Stimulated activated memory B cell treated with anti-CD40 and anti-IgM and Interleukin-4, amounts not matched to agents 10 μg/mL and 1 μg/mL and 100 μg/mL, for 72 hours (primary cell): ENCODE measurements around the gene SNRNP200.

Experiments used
- ATAC-seq: fragments of 150-1000 bp; cut with Tn5 transposase; 2 replicates; pipeline ENCODE4 v1.10.0; 2021
- H3K27ac Mint-ChIP-seq: one replicate; pipeline ENCODE4 v1.8.0; 2022; ENCODE audit warnings: mild to moderate bottlenecking, mixed read lengths
- H3K27me3 Mint-ChIP-seq: one replicate; pipeline ENCODE4 v1.8.0; 2022; ENCODE audit warnings: mixed read lengths
- H3K36me3 Mint-ChIP-seq: one replicate; pipeline ENCODE4 v1.8.0; 2022; ENCODE audit warnings: mixed read lengths
- H3K4me1 Mint-ChIP-seq: one replicate; pipeline ENCODE4 v1.8.0; 2022; ENCODE audit warnings: mixed read lengths
- H3K4me3 Mint-ChIP-seq: one replicate; pipeline ENCODE4 v1.8.0; 2022; ENCODE audit warnings: mild to moderate bottlenecking, moderate library complexity, mixed read lengths
- H3K9me3 Mint-ChIP-seq: one replicate; pipeline ENCODE4 v1.8.0; 2022; ENCODE audit warnings: mixed read lengths

The SNRNP200 gene

DNA sequence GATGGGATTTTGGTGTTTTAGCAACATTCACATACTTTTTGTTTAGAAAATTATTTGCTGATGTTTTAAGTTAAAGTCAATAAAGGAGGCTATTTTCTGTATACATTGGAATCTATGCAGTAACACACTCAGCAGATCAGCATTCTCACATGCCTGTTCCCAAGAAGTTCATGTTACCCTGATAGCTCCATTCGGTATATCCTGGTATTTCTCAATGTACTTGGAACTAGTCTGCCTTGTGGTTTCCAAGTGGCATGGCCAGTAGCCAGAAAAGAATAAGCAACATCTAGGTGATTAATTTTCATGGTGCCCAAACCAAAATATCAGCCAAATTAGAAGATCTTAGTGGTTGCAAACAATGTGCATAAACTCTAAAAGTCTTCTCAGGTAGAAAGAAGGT, 25.1 kb upstream of the SNRNP200 start:
- no peaks in the 10 kb centered on the region for H3K9me3 Mint-ChIP-seq
- H3K36me3 Mint-ChIP-seq, result peaks cover 21% of the 10 kb centered on the region
- H3K4me1 Mint-ChIP-seq, result peaks cover 32% of the 10 kb centered on the region
- no peak overlapping the region for H3K4me3 Mint-ChIP-seq
- no peak for ATAC-seq
- H3K27me3 Mint-ChIP-seq, result no peaks in the 10 kb centered on the region
- no peak overlapping the region for H3K27ac Mint-ChIP-seq

DNA sequence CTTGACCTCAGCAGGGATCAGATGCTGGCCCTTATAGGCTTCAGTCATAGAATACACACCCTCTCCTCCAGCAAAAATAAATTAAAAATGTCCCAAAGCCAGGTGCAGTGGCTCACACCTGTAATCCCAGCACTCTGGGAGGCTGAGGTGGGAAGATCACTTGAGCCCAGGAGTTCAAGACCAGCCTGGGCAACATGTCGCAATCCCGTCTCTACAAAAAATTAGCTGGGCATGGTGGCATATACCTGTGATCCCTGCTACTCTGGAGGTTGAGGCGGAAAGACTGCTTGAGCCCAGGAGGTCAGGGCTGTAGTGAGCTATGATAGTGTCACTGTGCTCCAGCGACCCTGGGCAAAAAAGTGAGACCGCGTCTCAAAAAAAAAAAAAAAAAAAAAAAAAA, 24.5 kb upstream of the SNRNP200 start:
- Mint-ChIP-seq H3K9me3 (no peaks in the 10 kb centered on the region), H3K36me3 (peaks cover 21% of the 10 kb centered on the region), H3K27ac (no peak overlapping the region), H3K4me3 (no peak overlapping the region), H3K27me3 (no peaks in the 10 kb centered on the region), H3K4me1 (peaks cover 34% of the 10 kb centered on the region)
- no peak for ATAC-seq

DNA sequence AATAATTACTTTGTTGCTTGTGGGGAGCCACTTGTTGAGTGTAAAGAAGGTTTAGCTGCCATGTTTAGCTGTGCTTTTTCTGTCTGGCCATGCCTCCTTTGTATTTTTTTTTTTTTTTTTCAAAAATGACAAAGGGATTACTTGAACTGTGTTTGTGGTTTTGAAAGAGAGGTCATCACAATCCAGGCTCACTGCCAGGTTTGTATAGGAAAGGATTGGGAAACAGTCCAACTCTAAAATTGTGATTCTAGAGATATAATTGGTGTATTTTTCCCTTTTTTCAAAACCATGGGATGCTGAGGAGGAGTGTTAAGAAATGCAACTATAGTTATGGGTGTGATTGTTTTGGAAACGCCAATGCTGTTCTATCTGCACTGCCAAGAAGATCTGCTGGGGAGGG, 24.1 kb upstream of the SNRNP200 start:
- ATAC-seq, result no peak
- Mint-ChIP-seq H3K27ac (no peak overlapping the region), H3K9me3 (no peaks in the 10 kb centered on the region), H3K36me3 (peaks cover 21% of the 10 kb centered on the region), H3K4me3 (no peak overlapping the region), H3K27me3 (no peaks in the 10 kb centered on the region), H3K4me1 (peaks cover 34% of the 10 kb centered on the region)

DNA sequence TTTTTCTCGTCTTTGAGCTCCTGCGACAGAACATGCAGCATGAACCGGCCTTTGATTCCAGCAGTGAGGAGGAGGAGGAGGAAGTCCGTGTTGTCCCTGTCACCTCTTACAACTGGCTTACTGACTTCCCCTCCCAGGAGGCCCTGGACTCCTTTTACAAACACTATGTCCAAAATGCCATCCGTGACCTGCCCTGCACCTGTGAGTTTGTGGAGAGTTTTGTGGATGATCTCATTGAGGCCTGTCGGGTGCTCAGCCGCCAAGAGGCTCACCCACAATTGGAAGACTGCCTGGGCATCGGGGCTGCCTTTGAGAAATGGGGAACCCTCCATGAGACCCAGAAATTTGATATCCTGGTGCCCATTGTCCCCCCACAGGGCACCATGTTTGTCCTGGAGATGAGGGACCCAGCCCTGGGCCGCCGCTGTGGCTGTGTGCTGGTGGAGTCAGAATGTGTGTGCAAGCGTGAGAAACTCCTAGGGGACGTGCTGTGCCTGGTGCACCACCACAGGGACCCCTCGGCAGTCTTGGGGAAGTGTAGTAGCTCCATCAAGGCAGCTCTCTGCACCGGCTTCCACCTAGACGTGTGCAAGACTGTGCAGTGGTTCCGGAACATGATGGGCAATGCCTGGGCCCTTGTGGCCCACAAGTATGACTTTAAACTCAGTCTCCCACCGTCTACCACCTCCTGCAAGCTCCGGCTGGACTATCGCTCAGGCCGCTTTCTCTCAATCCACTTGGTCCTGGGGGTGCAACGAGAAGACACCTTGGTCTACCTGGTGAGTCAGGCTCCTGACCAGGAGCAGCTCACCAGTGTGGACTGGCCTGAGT, 21.9 kb upstream of the SNRNP200 start:
- no peaks in the 10 kb centered on the region for H3K27me3 Mint-ChIP-seq
- H3K27ac Mint-ChIP-seq, result peak overlapping the region; percentile 78
- no peak for ATAC-seq
- no peaks in the 10 kb centered on the region for H3K9me3 Mint-ChIP-seq
- H3K4me1 Mint-ChIP-seq, result peaks cover 29% of the 10 kb centered on the region
- H3K36me3 Mint-ChIP-seq, result peaks cover 21% of the 10 kb centered on the region
- no peak overlapping the region for H3K4me3 Mint-ChIP-seq

DNA sequence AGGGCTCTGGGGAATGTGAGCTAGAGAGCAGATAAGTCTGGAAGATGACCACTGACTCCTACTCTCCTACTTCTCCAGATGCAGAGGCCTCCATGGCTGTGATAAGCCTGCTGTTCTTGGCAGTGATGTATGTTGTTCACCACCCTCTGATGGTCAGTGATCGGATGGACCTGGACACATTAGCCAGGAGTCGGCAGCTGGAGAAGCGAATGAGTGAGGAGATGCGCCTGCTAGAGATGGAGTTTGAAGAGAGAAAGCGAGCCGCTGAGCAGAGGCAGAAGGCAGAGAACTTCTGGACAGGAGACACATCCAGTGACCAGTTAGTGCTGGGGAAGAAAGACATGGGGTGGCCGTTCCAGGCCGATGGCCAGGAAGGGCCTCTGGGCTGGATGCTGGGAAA, 21.2 kb upstream of the SNRNP200 start:
- Mint-ChIP-seq H3K4me3 (no peak overlapping the region), H3K27me3 (no peaks in the 10 kb centered on the region), H3K4me1 (peaks cover 29% of the 10 kb centered on the region), H3K36me3 (peaks cover 21% of the 10 kb centered on the region), H3K9me3 (no peaks in the 10 kb centered on the region), H3K27ac (peak overlapping the region; percentile 78)
- no peak for ATAC-seq

DNA sequence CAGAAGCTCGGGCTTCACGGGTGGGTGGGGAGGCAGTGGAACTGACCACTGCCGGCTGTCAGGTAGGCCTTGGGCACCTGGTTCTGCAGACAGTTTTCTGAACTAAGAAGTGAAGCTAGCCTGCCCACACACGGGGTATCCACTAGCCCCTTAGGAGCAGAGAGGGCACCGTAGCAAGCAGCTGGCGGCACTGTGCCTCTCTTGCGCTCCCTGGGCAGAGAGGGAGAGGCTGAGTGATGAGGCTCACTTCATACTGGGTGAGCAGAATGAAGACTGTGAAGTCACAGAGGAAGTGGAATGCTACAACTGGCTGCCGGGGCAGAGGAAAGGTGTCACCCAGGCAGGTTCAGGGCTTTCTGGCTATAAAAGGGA, 20.5 kb upstream of the SNRNP200 start:
- H3K4me3 Mint-ChIP-seq, result peak overlapping the region; percentile 78
- H3K4me1 Mint-ChIP-seq, result peaks cover 32% of the 10 kb centered on the region
- peak; percentile 45 for ATAC-seq
- peaks cover 21% of the 10 kb centered on the region for H3K36me3 Mint-ChIP-seq
- no peaks in the 10 kb centered on the region for H3K27me3 Mint-ChIP-seq
- H3K27ac Mint-ChIP-seq, result peak overlapping the region; percentile 78
- H3K9me3 Mint-ChIP-seq, result no peaks in the 10 kb centered on the region

DNA sequence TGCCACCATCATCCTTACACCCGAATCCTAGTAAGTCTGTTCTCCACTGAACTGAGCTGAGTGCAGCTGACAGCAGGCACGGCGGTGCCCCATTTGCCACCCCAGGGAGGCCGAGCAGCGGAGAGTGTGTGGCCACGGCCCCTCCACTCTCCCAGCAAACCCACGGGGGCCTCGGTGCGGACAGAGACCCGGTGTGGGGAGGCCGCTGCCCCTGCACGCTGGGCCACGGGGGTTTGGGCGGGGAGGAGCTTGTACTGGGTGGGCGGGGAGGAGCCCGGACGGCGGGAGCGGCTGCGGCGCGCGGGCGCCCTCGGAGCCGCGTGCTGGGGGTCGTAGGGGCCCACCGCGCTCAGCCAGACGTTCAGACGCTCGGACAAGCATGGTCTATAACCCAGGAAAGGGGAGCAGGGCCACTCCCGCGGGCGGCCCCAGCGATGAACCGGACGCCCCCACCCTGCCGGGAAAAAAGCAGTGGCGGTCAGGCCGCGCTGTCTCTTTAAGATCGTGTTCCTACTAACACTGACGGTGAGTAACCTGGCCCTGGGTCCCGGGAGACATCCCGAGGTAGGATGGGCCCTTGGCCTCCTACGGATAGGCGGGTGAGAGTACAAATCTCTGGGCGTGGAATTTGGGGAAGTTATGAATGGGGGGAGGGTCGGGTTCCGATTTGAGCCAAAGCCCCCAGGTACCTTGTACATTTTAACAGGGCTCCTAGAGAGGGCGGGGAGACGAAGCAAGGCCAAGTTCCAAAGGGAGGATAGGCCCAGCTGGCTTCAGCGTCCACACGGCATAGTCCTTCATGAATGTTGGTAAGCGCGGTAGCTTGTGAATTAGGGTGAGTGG, 19.9 kb upstream of the SNRNP200 start, which contains the start of gene ITPRIPL1:
Gene ITPRIPL1, plus strand, starts transcription at position 277 of the 843 bp plus-strand sequence. Its CDS starts 523 bp downstream, at position 800.
- peak within 1 kb of the TSS; percentile 78 for H3K27ac Mint-ChIP-seq
- no peaks in the 10 kb centered on the region for H3K9me3 Mint-ChIP-seq
- peaks cover 38% of the 10 kb centered on the region for H3K4me1 Mint-ChIP-seq
- peaks cover 21% of the 10 kb centered on the region for H3K36me3 Mint-ChIP-seq
- H3K4me3 Mint-ChIP-seq, result peak within 1 kb of the TSS; percentile 78
- ATAC-seq, result peak; percentile 6
- H3K27me3 Mint-ChIP-seq, result no peaks in the 10 kb centered on the region

DNA sequence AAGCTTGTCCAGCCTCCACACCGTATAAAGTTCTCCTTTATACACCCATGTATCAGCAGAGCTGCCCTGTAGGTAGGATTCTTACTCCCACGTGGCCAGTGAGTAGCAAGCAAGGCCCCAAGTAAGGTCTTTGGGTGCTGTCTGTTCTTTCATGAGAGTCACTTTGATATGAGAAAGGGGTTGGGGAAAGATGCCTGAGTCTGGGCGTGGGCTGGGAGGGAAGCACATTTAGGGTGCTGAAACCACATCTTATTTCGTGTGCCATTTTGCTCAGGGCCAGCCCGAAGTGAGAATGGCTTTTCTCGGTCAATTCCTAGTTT, 19.3 kb upstream of the SNRNP200 start:
- peaks cover 42% of the 10 kb centered on the region for H3K4me1 Mint-ChIP-seq
- peaks cover 21% of the 10 kb centered on the region for H3K36me3 Mint-ChIP-seq
- H3K9me3 Mint-ChIP-seq, result no peaks in the 10 kb centered on the region
- no peak for ATAC-seq
- no peaks in the 10 kb centered on the region for H3K27me3 Mint-ChIP-seq
- peak overlapping the region; percentile 78 for H3K27ac Mint-ChIP-seq
- peak overlapping the region; percentile 78 for H3K4me3 Mint-ChIP-seq

DNA sequence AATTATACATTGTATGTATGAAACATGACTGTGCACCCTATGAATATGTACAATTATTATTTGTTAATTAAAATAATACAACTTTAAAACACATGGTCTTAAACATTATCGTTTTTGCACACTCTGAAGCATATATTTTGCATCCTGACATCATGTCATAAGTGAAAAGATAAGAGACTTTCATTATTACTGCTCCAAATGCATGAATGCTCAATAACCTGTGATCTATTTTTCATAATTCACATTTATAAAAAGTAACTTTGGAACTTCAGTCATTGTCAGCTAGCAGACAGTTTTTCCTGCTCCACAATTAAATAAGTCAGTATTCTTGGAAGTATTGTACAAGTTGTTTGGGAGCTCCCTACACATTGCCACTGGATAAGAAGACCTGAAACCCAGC, 18.5 kb upstream of the SNRNP200 start:
- no peak for ATAC-seq
- Mint-ChIP-seq H3K36me3 (peaks cover 21% of the 10 kb centered on the region), H3K4me3 (no peak overlapping the region), H3K27ac (no peak overlapping the region), H3K27me3 (no peaks in the 10 kb centered on the region), H3K9me3 (no peaks in the 10 kb centered on the region), H3K4me1 (peaks cover 48% of the 10 kb centered on the region)

DNA sequence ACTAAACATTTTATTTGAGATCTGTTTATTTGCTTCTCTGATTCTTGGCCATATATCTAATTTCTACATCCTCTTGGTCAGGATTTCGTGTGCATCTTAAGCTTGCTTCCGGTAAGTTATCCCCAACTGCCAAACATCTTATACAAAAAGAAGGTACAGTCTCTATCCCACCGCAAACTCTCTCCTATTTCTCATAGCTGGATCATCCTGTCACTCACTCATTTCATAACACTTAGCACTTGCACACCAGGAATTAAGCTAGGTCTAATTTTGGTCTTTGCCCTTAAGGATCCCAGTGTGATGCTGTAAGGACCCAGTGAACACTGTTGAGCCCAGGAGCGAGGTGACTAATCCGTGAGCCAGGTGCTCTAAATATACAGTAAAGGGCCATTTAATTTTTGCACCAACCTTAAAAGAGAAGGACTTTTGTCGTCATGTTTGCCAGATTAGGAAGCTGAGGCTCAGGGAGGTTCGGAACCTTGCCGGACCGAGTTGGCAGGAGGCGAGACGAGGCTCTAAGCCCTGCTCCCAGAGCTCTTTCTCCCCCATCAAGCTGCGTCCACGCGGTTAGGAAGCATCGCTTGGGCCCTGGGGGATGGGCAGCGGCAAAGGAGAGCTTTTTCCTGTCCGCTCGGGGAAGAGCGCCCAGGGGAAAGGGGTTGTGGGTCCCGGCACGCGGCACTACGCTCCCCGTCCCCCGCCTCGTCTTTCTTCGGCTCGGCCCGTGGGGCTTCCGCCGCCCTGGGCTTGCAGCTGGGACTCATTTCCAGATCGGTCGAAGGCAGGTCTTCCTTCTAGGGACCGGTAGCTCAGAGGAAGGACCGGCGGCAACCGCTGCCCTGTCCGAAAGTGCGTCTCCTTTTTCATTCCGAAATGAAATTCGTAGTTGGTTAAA, 15.6 kb upstream of the SNRNP200 start:
- no peaks in the 10 kb centered on the region for H3K27me3 Mint-ChIP-seq

DNA sequence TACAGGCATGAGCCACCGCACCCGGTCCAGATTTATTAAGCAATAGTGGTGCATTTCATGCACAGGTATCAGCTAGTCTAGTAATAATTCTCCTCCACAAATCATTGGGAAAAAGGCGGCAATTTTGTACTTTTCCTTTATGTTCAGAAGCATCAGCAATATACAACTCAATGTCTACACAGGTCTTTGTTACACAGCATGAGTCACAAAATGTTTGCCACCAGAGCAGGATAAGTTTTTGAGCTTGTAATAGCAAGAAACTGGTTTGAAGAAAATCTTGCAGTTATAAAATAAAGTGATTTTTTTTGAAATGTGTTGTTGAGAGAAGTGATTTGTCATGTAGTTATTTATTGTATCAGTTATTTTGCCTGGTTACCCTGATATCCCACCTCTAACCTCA, 15.0 kb upstream of the SNRNP200 start:
- Mint-ChIP-seq H3K27me3 (no peaks in the 10 kb centered on the region), H3K4me3 (peak overlapping the region; percentile 96), H3K9me3 (no peaks in the 10 kb centered on the region), H3K36me3 (no peaks in the 10 kb centered on the region), H3K27ac (peak overlapping the region; percentile 90), H3K4me1 (peaks cover 50% of the 10 kb centered on the region)
- no peak for ATAC-seq

More for the DNA sequence above, 15.6 kb upstream of the SNRNP200 start:
- Mint-ChIP-seq H3K36me3 (no peaks in the 10 kb centered on the region), H3K9me3 (no peaks in the 10 kb centered on the region), H3K27ac (peak overlapping the region; percentile 90), H3K4me1 (peaks cover 50% of the 10 kb centered on the region), H3K4me3 (peak overlapping the region; percentile 96)
- ATAC-seq, result peak; percentile 57

DNA sequence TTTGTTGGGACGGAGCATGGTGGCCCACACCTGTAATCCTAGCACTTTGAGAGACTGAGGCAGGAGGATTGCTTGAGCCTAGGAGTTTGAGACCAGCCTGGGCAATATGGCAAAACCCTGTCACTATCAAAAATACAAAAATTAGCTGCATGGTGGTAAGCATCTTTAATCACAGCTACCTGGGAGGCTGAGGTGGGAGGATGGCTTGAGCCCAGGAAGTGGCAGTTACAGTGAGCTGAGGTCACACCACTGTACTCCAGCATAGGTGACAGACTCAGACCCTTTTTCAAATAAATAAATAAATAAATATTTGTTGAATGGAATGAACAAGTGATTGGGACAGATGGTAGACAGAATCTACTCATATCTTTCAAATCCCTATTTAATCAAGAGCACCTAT, 14.1 kb upstream of the SNRNP200 start:
- no peaks in the 10 kb centered on the region for H3K9me3 Mint-ChIP-seq
- no peaks in the 10 kb centered on the region for H3K27me3 Mint-ChIP-seq
- ATAC-seq, result no peak
- no peak overlapping the region for H3K27ac Mint-ChIP-seq
- H3K4me3 Mint-ChIP-seq, result no peak overlapping the region
- H3K36me3 Mint-ChIP-seq, result no peaks in the 10 kb centered on the region
- peaks cover 40% of the 10 kb centered on the region for H3K4me1 Mint-ChIP-seq

DNA sequence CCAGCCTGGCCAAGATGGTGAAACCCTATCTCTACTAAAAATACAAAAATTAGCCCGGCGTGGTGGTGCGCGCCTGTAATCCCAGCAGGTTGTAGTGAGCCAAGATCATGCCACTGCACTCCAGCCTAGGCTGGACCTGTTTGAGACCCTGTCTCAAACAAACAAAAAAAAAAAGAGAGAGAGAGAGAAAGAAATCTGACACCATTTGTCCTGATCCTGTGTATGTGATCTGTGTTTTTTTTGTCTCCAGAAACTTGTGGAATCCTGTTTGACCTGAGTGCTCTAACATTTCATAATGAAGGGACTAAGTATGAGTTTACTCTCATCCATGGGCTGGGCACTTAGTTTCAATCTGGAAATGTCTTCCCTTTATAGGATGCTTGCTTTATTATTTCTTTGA, 13.4 kb upstream of the SNRNP200 start:
- Mint-ChIP-seq H3K4me1 (peaks cover 39% of the 10 kb centered on the region), H3K36me3 (no peaks in the 10 kb centered on the region), H3K9me3 (no peaks in the 10 kb centered on the region), H3K27ac (no peak overlapping the region), H3K4me3 (no peak overlapping the region), H3K27me3 (no peaks in the 10 kb centered on the region)
- ATAC-seq, result no peak

DNA sequence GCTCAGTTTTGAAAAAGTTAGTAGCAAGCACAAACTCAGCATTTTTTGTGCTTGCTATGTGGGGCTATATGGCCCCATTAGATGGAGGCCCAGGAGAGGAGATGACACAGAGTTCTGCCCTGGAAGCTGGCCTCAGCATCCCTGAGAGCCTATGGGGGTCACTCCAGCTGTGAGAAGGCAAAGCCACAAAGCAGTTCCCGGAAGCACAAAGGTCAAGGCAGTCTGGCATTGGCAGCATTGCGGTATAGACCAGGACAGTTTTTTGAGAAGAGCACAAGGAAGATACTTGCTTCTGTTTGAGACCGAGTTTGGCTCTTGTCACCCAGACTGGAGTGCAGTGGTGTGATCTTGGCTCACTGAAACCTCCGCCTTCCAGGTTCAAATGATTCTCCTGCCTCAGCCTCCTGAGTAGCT, 12.2 kb upstream of the SNRNP200 start:
- ATAC-seq, result no peak
- Mint-ChIP-seq H3K9me3 (no peaks in the 10 kb centered on the region), H3K27ac (no peak overlapping the region), H3K4me1 (peaks cover 33% of the 10 kb centered on the region), H3K27me3 (no peaks in the 10 kb centered on the region), H3K4me3 (no peak overlapping the region), H3K36me3 (no peaks in the 10 kb centered on the region)

DNA sequence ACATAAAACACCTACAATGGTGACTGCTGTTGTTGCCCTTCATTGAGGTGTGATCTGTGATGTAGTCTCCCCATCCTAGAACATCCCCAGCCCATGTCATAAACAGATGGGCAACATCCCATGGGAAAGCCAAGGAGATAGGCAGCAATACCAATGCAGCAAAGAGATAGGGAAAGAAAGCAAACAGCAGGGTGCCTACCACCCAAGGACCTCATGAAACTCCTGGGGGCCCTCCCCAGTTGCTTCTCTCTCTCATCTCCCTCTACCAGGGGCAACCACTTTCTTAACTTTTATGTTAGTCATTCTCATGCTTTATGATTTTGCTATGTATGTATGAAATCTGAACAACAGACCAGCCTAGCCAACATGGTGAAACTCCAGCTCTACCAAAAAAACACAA, 11.7 kb upstream of the SNRNP200 start:
- ATAC-seq, result no peak
- Mint-ChIP-seq H3K27me3 (no peaks in the 10 kb centered on the region), H3K27ac (no peak overlapping the region), H3K4me3 (no peak overlapping the region), H3K36me3 (no peaks in the 10 kb centered on the region), H3K4me1 (peaks cover 36% of the 10 kb centered on the region), H3K9me3 (no peaks in the 10 kb centered on the region)
